K562 (cell line): ENCODE results near the gene DAP. TPM values are rescaled to one million over a fixed set of nuclear protein-coding genes. Genes with fewer than 3 reads are reported as not detected.

Experiments used
- GABPA ChIP-seq: fragments of 200-800 bp; sonication (Bioruptor generic); conservative IDR thresholded peaks from 2 replicates; pipeline ENCODE4 v1.6.1; 2016; ENCODE audit warnings: low read depth, missing genetic modification characterization, missing compliant biosample characterization
- JUNB ChIP-seq: fragments of 450-650 bp; formaldehyde crosslinking; conservative IDR thresholded peaks from 2 replicates; pipeline ENCODE4 v1.4.0; 2020; ENCODE audit warnings: mild to moderate bottlenecking
- MCM7 ChIP-seq, 2 experiments: fragments of 450-650 bp; IDR thresholded peaks; 2 replicates each; pipeline ENCODE4 v1.6.1; 2016 to 2018
- MLX ChIP-seq, 2 experiments: fragments of 450-650 bp in 1 of 2; sonication (generic) in 1 of 2; formaldehyde crosslinking; conservative IDR thresholded peaks; 2 replicates each; pipeline versions ENCODE4 v1.4.0 to v1.8.1; 2020 to 2022; ENCODE audit warnings: mild to moderate bottlenecking in 1 of 2, missing genetic modification reagents in 1 of 2
- NR2F6 ChIP-seq: fragments of 450-650 bp; formaldehyde crosslinking; IDR thresholded peaks from 2 replicates; pipeline ENCODE4 v1.4.0; 2020; ENCODE audit warnings: mild to moderate bottlenecking
- RAD51 ChIP-seq: fragments of 450-650 bp; IDR thresholded peaks from 2 replicates; pipeline ENCODE4 v1.7.1; 2016; ENCODE audit warnings: low read depth, mild to moderate bottlenecking, borderline replicate concordance
- SMAD1 ChIP-seq: fragments of 150-350 bp; IDR thresholded peaks from 2 replicates; pipeline ENCODE4 v1.6.1; 2014; ENCODE audit warnings: low read length, low read depth; ENCODE audit not compliant: partially characterized antibody
- TAF7 ChIP-seq: fragments of 450-650 bp; IDR thresholded peaks from 2 replicates; pipeline ENCODE4 v1.6.1; 2016; ENCODE audit warnings: missing genetic modification characterization, missing compliant biosample characterization
- ZHX1 ChIP-seq: fragments of 150-350 bp; conservative IDR thresholded peaks from 2 replicates; pipeline ENCODE4 v1.6.1; 2014; ENCODE audit warnings: low read length
- polyA plus RNA-seq, 8 experiments: library from polyadenylated mRNA; depleted of rRNA in 4 of 8; stranded (reverse) in 5 of 8; unstranded in 3 of 8; fragments of >200 nt; fragmentation: Nextera tagmentation in 2 of 8; fragmentation: Illumina TruSeq in 1 of 8; extraction: Ambion mirVana in 2 of 8; extraction: Trizol in 1 of 8; gene quantifications; 2 replicates each; pipeline versions ENCODE4 v1.2.1 to v1.2.3, GENCODE V29; 2011 to 2014; ENCODE audit warnings: inconsistent platforms in 1 of 8, missing spikeins in 1 of 8
- total RNA-seq, 7 experiments: library from RNA; depleted of rRNA in 6 of 7; stranded (reverse); fragments of >200 nt in 6 of 7; fragmentation: Illumina TruSeq in 2 of 7; extraction: Trizol in 2 of 7; gene quantifications; 2 replicates each; pipeline versions ENCODE4 v1.2.1 to v1.2.3, GENCODE V29; 2011 to 2021; ENCODE audit warnings: low replicate concordance in 1 of 7

DAP gene
- total and polyA plus RNA-seq, 9 of the 15 experiments (the other 6 are each of a cell fraction or from before 2014, with no cell fraction given): 14.1 to 151 (median 34.5) TPM

GRCh38 chr5:10653751-10654400 is 107.2 kb downstream of the DAP start (continued):
- TF ChIP-seq GABPA (no peak), ZHX1 (no peak), TAF7 (tag) (no peak), NR2F6 (CRISPR knock-in tag) (no peak), JUNB (no peak), MCM7 (IDR thresholded peaks at IDR 0.05) (no peak), MLX (CRISPR knock-in tag; conservative IDR thresholded peaks at IDR 0.05) (no peak), RAD51 (no peak), SMAD1 (no peak)
